Neutrophil (primary cell): ENCODE data around the gene CNNM3.
"Not testable (repeated sequence)": the region's sequence is repeated elsewhere in the genome, so short reads cannot be mapped to it uniquely, and the experiment has no call there.

Experiments used
- H3K27ac ChIP-seq: fragments of 200-600 bp; sonication (generic); 2 replicates; pipeline ENCODE4 v1.5.1; 2016; ENCODE audit warnings: mild to moderate bottlenecking, moderate library complexity
- H3K27me3 ChIP-seq: fragments of 200-600 bp; sonication (generic); 2 replicates; pipeline ENCODE4 v1.6.0; 2016; ENCODE audit warnings: mild to moderate bottlenecking
- H3K36me3 ChIP-seq: fragments of 200-600 bp; sonication (generic); 2 replicates; pipeline ENCODE4 v1.5.1; 2017
- H3K4me1 ChIP-seq, 2 experiments: fragments of 200-600 bp in 1 of 2; sonication (generic) in 1 of 2; 1 replicate in 1 of 2; 2 replicates in 1 of 2; pipeline versions ENCODE4 v1.5.1 to v1.6.1; 2013 to 2016; ENCODE audit warnings: low read depth in 1 of 2, low read length in 1 of 2, mild to moderate bottlenecking in 1 of 2, moderate library complexity in 1 of 2; ENCODE audit not compliant: control insufficient read depth in 1 of 2, insufficient read depth in 1 of 2
- H3K4me3 ChIP-seq, 2 experiments: fragments of 200-600 bp in 1 of 2; sonication (generic) in 1 of 2; 1 replicate in 1 of 2; 2 replicates in 1 of 2; pipeline ENCODE4 v1.5.1; 2013 to 2016; ENCODE audit warnings: low read depth in 1 of 2, low read length in 1 of 2, mild to moderate bottlenecking in 1 of 2, moderate library complexity in 1 of 2
- H3K9me3 ChIP-seq: fragments of 200-600 bp; sonication (generic); 2 replicates; pipeline ENCODE4 v1.5.1; 2016
- TF ChIP-seq, protein P1 (sequence below): fragments of 200-600 bp; sonication (generic); IDR thresholded peaks from 2 replicates; pipeline ENCODE4 v1.5.1; 2016; ENCODE audit warnings: antibody characterized with exemption

Gene CNNM3

DNA sequence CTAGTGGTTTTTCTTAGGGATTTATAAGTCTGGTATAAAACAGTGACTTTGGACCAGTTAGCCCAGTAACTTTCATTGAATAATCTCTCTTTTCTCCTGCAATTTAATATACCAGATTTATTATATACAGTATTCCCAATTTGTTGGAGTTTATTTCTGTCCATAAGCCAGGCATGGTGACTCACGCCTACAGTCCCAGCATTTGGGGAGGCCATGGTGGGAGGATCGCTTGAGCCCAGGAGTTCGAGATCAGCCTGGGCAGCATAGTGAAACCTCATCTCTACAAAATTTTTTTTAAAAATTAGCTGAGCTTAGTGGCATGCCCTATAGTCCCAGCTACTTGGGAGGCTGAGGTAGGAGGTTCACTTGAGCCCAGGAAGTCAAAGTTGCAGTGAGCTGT, 28.7 kb upstream of the CNNM3 start:
- TF ChIP-seq, protein P1, sequence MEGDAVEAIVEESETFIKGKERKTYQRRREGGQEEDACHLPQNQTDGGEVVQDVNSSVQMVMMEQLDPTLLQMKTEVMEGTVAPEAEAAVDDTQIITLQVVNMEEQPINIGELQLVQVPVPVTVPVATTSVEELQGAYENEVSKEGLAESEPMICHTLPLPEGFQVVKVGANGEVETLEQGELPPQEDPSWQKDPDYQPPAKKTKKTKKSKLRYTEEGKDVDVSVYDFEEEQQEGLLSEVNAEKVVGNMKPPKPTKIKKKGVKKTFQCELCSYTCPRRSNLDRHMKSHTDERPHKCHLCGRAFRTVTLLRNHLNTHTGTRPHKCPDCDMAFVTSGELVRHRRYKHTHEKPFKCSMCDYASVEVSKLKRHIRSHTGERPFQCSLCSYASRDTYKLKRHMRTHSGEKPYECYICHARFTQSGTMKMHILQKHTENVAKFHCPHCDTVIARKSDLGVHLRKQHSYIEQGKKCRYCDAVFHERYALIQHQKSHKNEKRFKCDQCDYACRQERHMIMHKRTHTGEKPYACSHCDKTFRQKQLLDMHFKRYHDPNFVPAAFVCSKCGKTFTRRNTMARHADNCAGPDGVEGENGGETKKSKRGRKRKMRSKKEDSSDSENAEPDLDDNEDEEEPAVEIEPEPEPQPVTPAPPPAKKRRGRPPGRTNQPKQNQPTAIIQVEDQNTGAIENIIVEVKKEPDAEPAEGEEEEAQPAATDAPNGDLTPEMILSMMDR: no peak
- H3K4me3 ChIP-seq: no peak overlapping the region
- no peaks in the 10 kb centered on the region for H3K9me3 ChIP-seq
- H3K36me3 ChIP-seq: no peaks in the 10 kb centered on the region
- no peak overlapping the region for H3K27ac ChIP-seq
- H3K27me3 ChIP-seq: no peaks in the 10 kb centered on the region
- H3K4me1 ChIP-seq: no peaks in the 10 kb centered on the region

DNA sequence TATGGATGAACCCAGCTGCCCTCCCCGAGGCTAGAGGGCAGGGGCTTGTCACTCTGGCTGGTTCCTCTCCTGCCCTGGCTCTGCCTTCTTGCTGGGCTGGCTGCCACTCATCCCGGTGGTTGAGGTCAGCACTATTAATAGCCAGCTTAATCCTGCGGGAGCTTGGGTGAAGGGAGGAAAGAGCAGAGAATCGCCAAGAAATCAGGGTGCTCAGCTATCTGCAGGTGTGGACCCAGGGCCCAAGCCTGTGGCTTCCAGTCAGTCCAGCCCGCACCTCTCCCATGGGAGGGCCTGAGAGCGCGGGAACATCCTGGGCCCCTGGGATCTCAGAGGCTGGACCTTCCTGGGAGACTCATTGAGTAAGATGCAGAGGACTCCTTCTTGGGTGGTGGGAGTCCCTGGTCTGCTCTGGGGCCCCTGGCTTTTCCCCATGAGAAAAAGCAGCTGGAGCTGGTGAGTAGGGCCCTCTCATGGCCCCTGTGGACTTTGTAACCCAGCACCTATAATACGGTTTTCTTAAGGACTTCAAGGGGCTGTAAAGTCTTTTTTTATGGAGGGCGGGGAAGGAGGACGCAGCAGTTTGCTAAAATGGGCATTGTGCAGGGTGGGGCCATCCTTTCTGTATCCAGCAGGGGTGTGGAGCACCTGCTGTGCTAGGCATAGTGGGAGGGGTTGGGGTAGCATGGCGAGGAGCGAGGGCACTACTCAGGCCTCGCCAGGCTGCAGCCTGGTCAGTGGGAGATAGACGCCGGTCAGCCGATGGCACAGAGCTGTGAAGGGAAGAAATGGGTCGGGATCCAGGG, 27.4 kb upstream of the CNNM3 start:
- Histone ChIP-seq H3K4me3 (no peak overlapping the region), H3K27me3 (no peaks in the 10 kb centered on the region), H3K27ac (no peak overlapping the region), H3K4me1 (no peaks in the 10 kb centered on the region), H3K36me3 (no peaks in the 10 kb centered on the region), H3K9me3 (no peaks in the 10 kb centered on the region)
- TF ChIP-seq, protein P1: no peak

DNA sequence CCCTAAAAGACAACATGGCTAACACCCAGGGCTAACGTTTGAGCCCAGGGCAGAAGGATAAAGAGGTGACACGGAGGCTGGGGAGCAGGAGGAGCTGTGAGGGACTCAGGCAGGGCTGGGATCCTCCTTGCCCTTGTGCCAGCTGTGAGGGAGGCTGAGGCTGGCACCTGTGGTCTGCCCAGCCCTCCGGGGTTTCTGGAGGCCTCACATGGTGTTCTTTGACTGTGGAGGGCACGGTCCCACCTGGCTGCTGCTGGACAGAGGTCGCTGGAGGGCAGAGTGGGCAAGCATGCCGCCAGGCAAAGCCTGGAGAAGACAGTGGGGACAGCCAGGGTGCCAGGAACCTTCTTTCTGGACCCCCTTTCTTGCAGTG, 26.8 kb upstream of the CNNM3 start:
- no peaks in the 10 kb centered on the region for H3K9me3 ChIP-seq
- H3K4me3 ChIP-seq: no peak overlapping the region
- TF ChIP-seq, protein P1: no peak
- no peaks in the 10 kb centered on the region for H3K36me3 ChIP-seq
- H3K27me3 ChIP-seq: no peaks in the 10 kb centered on the region
- no peak overlapping the region for H3K27ac ChIP-seq
- no peaks in the 10 kb centered on the region for H3K4me1 ChIP-seq

DNA sequence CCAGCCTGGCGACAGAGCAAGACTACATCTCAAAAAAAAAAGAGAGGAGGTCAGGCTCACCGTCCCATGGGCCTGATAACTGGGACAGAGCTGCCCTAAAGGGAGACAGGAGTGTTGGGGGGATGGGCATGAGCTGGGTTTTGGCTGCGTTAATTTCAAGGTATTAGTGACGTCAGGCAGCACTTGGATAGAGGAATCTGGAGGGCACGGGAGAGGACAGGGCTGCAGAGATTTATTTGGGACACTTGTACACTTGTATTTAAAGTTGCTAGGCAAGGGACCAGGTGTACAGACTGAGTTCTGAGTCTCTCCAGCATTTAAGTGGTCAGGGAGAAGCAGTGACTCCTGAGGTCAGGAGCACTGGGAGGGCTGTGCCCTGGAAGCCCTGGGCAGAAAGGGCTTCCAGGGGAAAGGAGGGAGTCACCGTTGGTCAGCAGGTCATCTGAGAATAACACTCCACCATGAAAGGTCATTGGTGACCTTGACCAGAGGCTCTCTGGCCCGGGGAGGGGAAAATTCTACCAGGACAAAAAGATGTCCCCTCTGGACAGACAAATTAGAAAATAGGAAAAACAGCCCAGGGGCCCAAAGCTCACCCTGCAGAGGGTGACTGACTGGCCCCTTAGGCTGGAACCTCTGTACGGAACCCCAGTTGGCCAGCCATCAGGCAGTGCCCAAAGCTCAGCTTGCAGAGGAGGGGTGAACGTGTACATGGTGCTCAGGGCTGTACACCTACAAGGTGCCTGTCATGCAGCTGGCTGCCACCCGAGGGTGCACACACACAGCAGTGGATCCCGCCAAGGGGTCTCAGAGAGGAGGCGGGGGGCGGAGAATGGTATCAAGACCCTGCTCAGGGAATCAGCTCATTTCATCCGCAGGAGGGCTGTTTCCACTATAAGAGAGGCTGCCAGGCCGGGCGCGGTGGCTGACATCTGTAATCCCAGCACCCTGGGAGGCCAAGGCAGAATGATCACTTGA, 23.0 kb upstream of the CNNM3 start:
- no peaks in the 10 kb centered on the region for H3K4me1 ChIP-seq
- H3K27me3 ChIP-seq: no peaks in the 10 kb centered on the region
- H3K36me3 ChIP-seq: no peaks in the 10 kb centered on the region
- no peaks in the 10 kb centered on the region for H3K9me3 ChIP-seq
- no peak overlapping the region for H3K4me3 ChIP-seq
- no peak overlapping the region for H3K27ac ChIP-seq
- TF ChIP-seq, protein P1: no peak

DNA sequence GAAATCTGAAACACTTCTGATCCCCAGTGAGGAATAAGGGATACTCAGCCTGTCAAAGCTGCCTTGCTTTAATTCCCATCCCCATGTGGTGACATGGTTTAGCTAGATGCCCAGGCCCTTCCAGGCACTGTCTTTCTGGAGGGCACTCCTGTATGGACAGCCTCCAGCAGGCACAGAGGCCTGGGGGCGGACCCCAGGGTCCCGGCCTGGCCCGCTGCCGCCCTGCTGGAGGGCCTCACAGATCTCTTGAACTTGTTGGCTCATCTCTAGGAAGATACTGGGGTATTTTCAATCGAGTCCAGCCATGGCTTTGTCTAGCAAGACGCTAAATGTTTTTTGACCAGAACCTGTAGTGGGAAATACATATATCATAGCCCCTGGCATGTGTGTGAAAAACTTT, 21.0 kb upstream of the CNNM3 start:
- H3K27ac ChIP-seq: no peak overlapping the region
- TF ChIP-seq, protein P1: no peak
- H3K9me3 ChIP-seq: no peaks in the 10 kb centered on the region
- no peaks in the 10 kb centered on the region for H3K27me3 ChIP-seq
- H3K36me3 ChIP-seq: no peaks in the 10 kb centered on the region
- no peaks in the 10 kb centered on the region for H3K4me1 ChIP-seq
- H3K4me3 ChIP-seq: no peak overlapping the region

DNA sequence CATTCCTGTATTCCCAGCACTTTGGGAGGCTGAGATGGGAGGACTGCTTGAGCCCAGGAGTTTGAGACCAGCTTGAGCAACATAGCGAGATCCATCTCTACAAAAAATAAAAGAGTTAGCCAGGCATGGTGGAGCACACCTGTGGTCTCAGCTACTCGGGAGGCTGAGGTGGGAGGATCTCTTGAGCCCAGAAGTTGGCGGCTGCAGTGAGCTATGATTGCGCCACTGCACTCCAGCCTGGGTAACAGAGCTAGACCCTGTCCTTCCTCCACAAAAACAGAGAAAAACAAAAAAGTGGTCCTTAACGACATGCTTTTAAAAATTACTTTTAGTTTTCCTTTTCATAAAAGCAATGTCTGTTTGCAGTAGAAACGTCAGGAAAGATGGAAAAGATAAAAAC, 19.6 kb upstream of the CNNM3 start:
- H3K27me3 ChIP-seq, H3K27ac ChIP-seq, H3K4me3 ChIP-seq, H3K9me3 ChIP-seq, H3K36me3 ChIP-seq, H3K4me1 ChIP-seq: not testable (repeated sequence)
